SK-N-DZ (cell line): ENCODE data around the gene RNF168.
"Not testable (repeated sequence)": the region's sequence is repeated elsewhere in the genome, so short reads cannot be mapped to it uniquely, and the experiment has no call there.

Experiments
- DNase-seq: peaks from one replicate; pipeline ENCODE4 v3.0.0-alpha.2; 2015; ENCODE audit warnings: low spot score

The RNF168 gene

GRCh38 chr3:196471551-196471950 lies 32.0 kb downstream of the RNF168 start:
- no peak for DNase-seq

DNA sequence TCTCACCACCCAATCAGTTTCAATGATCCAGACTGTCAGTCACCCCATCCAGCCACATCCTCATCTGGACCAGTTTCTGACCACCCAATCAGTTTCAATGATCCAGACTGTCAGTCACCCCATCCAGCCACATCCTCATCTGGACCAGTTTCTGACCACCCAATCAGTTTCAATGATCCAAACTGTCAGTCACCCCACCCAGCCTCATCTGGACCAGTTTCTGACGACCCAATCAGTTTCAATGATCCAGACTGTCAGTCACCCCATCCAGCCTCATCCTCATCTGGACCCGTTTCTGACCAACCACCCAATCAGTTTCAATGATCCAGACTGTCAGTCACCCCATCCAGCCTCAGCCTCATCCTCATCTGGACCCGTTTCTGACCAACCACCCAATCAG lies 33.4 kb downstream of the RNF168 start:
- DNase-seq = not testable (repeated sequence)

DNA sequence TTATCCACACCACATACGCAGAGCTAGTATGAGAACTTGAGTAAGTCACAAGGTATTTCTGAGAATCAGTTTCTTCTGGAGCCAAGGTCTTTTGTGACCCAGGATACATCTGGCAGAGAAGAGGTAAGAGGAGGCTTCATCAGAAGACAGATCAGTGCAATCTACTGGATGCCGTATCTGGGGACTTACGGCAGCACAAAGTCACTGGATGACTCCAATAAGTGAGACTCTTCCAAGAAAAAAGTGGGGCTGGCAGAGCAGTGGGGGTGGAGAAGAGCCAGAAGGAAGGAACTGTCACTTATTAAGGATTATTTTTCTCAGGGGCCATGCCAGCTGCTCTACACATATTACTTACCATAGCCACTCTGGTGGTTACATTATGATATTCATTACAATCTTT lies 39.8 kb downstream of the RNF168 start:
- no peak for DNase-seq

DNA sequence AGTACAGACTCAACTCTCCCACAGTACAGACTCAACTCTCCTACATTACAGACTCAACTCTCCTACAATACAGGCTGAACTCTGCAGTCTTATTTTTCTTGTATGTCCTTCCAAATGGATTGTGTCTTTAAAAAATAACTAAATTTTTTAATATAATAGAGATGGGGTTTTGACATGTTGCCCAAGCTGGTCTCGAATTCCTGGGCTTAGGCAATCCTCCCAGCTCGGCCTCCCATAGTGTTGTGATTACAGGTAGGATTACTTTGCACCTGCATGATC lies 40.2 kb downstream of the RNF168 start:
- DNase-seq = no peak

GRCh38 chr3:196462680-196463477 lies 40.7 kb downstream of the RNF168 start:
- not testable (repeated sequence) for DNase-seq

DNA sequence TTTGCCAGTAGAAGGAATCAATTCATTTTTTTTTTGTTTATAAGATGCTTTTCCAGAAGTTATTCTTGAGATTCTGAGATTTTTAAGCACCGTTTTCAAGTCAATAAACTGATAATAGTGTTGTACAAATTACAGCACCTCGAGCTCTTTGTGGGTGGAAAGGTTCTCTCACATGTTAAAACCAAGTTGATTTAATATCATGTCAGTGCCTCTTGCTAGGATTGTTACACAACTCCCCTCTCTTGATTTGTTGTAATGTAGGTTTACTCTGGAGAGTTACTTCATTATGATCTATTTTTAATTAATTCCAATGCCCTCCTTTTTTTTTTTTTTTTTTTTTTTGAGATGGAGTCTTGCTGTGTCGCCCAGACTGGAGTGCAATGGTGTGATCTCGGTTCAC lies 45.5 kb downstream of the RNF168 start:
- DNase-seq = no peak

DNA sequence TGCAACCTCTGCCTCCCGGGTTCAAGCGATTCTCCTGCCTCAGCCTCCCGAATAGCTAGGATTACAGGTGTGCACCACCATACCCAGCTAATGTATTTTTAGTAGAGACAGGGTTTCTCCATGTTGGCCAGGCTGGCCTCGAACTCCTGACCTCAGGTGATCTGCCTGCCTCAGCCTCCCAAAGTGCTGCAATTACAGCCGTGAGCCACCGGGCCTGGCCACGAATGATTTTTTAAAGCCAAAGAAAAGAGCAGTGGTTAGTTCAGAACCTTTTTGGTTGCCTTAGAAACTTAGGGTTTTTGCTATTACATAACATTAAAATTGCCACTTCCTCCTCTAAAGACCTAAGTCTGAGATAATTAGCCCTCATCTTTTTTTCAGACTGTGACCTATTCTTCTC lies 46.1 kb downstream of the RNF168 start:
- DNase-seq = not testable (repeated sequence)

DNA sequence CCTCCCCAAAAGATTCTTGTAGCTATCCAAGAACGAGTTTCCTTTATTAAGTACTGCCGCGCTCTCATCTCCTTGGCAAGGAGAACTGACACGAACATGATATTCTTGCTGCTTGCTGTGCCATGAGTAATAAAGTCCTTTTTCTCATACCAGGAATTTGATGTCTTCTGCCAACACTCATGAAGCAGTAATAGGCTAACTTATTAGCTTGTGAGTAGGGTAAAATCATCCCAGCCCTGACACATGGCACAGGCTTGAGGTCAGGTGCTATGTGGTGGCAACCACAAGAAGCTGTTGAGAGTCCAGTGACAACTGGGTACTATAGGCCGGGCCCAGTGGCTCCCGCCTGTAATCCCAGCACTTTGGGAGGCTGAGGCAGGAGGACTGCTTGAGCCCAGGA lies 48.6 kb downstream of the RNF168 start:
- DNase-seq = no peak

DNA sequence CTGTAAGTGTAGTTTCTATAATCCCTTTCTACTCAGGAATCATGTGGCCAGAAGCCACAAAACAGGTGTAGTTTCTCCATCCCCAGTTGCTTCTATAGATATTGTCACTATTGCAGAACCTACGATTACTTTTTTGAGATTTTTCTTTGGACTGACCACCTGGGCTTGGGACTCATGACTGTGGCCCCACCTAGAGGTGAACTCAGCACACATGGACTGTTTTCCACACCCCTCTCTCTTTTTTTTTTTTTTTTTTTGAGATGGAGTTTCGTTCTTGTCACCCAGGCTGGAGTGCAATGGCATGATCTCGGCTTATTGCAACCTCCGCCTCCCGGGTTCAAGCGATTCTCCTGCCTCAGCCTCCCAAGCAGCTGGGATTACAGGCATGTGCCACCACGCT lies 58.2 kb downstream of the RNF168 start:
- not testable (repeated sequence) for DNase-seq

- DNase-seq = no peak
These were observed 59.1 kb downstream of the RNF168 start for GRCh38 chr3:196444500-196444894.

GRCh38 chr3:196440696-196441095 lies 62.9 kb downstream of the RNF168 start:
- no peak for DNase-seq

DNA sequence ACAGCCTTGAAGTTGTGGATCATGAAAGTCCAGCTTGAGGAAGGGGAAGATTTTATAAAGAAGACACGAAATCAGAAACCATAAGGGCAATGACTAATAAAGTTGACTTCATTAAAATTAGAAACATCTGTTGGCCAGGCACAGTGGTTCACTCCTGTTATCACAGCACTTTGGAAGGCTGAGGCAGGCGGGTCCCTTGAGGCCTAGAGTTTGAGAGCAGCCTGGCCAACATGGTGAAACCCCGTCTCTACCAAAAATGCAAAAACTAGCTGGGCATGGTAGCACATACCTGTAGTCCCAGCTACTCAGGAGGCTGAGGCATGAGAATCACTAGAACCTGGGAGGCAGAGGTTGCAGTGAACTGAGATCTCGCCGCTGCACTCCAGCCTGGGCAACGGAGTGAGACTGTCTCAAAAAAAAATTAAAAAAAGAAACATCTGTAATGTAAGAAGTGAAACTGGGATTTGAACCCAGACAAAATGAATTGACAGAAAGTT lies 63.5 kb downstream of the RNF168 start:
- DNase-seq = no peak

GRCh38 chr3:196432137-196432879 lies 71.3 kb downstream of the RNF168 start, which contains the start of gene UBXN7:
Gene UBXN7, minus strand, starts transcription at chr3:196432427. Its CDS starts 28 bp downstream, at chr3:196432399.
- peak; percentile 96 for DNase-seq

- peak; percentile 44 for DNase-seq
These were observed 72.1 kb downstream of the RNF168 start for GRCh38 chr3:196431181-196432136.

DNA sequence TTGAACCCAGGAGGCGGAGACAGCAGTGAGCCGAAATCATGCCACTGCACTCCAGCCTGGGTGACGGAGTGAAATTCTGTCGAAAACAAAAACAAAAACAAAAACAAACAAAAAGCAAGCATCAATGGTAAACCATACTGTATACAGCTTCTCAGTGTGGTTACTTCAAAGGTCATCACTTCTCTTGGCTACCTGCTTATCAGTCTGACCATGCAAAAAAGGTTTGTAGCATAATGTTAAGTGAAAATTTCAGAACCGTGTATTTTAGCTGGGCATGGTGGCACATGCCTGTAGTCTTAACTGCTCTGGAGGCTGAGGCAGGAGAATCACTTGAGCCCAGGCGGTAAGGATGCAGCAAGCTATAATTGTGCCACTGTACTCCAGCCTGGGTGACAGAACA lies 75.5 kb downstream of the RNF168 start:
- DNase-seq = no peak

DNA sequence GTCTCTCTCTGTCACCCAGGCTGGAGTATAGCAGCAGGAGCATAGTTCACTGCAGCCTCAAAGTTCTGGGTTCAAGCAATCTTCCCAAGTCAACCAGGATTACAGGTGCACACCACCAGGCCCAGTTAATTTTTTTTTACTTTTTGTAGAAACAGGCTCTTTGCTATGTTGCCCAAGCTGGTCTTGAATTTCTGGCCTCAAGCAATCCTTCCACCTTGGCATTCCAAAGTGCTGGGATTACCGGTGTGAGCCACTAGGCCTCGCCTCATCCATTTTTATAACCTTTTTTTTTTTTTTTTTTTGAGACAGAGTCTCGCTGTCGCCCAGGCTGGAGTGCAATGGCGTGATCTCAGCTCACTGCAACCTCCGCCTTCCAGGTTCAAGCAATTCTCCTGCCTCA lies 79.1 kb downstream of the RNF168 start:
- not testable (repeated sequence) for DNase-seq

DNA sequence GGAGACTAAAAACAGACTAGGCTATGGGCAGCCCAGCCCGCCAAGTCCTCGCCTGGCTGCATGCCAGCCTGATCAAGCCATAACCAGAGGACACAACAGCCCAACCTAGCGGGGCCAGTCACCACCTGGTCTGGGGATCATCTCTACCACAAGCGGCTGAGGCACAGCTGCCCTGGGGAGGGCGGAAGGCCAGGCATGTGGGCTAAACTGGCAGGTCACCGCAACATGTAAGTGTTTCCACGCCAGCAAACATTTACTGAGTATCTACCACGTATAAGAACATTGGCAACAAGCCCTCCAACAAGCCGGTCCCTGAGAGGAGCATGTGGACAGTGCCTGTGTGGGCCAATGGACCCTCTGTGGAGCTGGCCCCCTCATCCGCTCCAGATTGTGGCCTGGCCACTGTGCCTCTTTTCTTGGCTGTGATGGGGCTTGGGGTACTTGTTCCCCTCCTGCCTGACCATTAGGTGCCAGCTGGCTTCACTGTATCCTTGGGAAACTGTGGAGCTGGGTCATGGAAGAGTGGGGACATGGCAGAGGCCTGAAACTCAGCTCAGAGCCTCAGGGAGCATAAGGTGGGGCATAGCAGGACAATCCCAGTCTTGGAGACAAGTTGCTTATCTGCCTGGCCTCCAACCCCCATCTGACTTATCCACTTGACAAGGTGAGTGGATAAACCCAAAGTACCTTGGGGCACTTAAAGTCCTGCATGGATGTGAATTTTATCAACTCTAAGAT lies 80.4 kb downstream of the RNF168 start:
- DNase-seq = peak; percentile 22

DNA sequence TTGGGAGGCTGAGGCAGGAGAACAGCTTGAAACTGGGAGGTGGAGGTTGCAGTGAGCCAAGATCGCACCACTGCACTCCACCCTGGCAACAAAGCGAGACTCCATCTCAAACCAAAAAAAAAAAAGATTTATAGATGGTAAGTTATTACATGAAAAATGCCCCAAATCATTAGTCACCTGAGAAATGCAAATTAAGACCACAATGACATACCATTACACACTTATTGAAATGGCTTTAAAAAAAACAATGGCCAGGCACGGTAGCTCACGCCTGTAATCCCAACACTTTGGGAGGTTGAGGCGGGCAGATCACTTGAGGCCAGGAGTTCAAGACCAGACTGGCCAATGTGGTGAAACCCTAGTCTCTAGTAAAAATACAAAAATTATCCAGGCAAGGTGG lies 81.9 kb downstream of the RNF168 start:
- DNase-seq = not testable (repeated sequence)

GRCh38 chr3:196419386-196419785 lies 84.2 kb downstream of the RNF168 start:
- no peak for DNase-seq
